HG03521 (cell line): ENCODE results near the gene SYNDIG1.

Experiments
- ATAC-seq: cut with Tn5 transposase; IDR thresholded peaks from one replicate; pipeline ENCODE4 v1.9.1; 2021; ENCODE audit warnings: mild to moderate bottlenecking, moderate library complexity; ENCODE audit not compliant: unreplicated experiment

Gene SYNDIG1

GRCh38 chr20:24702501-24703283 is 233.3 kb downstream of the SYNDIG1 start:
- ATAC-seq = no peak

GRCh38 chr20:24703284-24703610 is 233.8 kb downstream of the SYNDIG1 start:
- ATAC-seq = no peak

- no peak for ATAC-seq
Measured at GRCh38 chr20:24704899-24705298, 235.5 kb downstream of the SYNDIG1 start.

GRCh38 chr20:24705486-24705885 is 236.1 kb downstream of the SYNDIG1 start:
- no peak for ATAC-seq

GRCh38 chr20:24708411-24709295 is 239.2 kb downstream of the SYNDIG1 start:
- ATAC-seq = no peak
